Liver (tissue), 9 donors: ENCODE results near the gene PDCL3. TPM values are rescaled to one million over a fixed set of nuclear protein-coding genes. Genes with fewer than 3 reads are reported as not detected.

Source experiments
- DNase-seq: peaks from one replicate; pipeline ENCODE4 v3.0.0-alpha.2; 2017; ENCODE audit warnings: low spot score
- H3K27ac ChIP-seq, 2 donors: one replicate each; pipeline ENCODE4 v1.7.0; 2013; ENCODE audit warnings: inconsistent platforms in 2 of 2, low read length in 2 of 2, control low read depth in 1 of 2, low read depth in 1 of 2, mild to moderate bottlenecking in 1 of 2
- H3K27me3 ChIP-seq, 4 donors: one replicate each; pipeline versions ENCODE4 v1.6.1 to v1.7.0; 2013; ENCODE audit warnings: low read length in 3 of 4, inconsistent platforms in 1 of 4, mild to moderate bottlenecking in 1 of 4, moderate library complexity in 1 of 4; ENCODE audit not compliant: control insufficient read depth in 4 of 4, insufficient read depth in 4 of 4
- H3K36me3 ChIP-seq, 4 donors: one replicate each; pipeline versions ENCODE4 v1.6.1 to v1.7.0; 2013; ENCODE audit warnings: low read length in 3 of 4, mild to moderate bottlenecking in 3 of 4, low read depth in 1 of 4, moderate library complexity in 1 of 4; ENCODE audit not compliant: control insufficient read depth in 4 of 4, insufficient read depth in 3 of 4
- H3K4me1 ChIP-seq, 4 donors: one replicate each; pipeline versions ENCODE4 v1.6.1 to v1.7.0; 2013; ENCODE audit warnings: low read length in 3 of 4, mild to moderate bottlenecking in 3 of 4, moderate library complexity in 1 of 4; ENCODE audit not compliant: control insufficient read depth in 4 of 4, insufficient read depth in 4 of 4
- H3K4me3 ChIP-seq, 3 donors: one replicate each; pipeline versions ENCODE4 v1.6.1 to v1.7.0; 2013; ENCODE audit warnings: low read length in 3 of 3, control low read depth in 1 of 3, low read depth in 1 of 3, mild to moderate bottlenecking in 1 of 3
- H3K9ac ChIP-seq, 2 donors: one replicate each; pipeline ENCODE4 v1.7.0; 2013; ENCODE audit warnings: low read length in 2 of 2, mild to moderate bottlenecking in 2 of 2, moderate library complexity in 2 of 2, control low read depth in 1 of 2, low read depth in 1 of 2
- H3K9me3 ChIP-seq, 4 donors: one replicate each; pipeline versions ENCODE4 v1.6.1 to v1.7.0; 2013; ENCODE audit warnings: low read length in 3 of 4; ENCODE audit not compliant: control insufficient read depth in 4 of 4
- CTCF ChIP-seq: fragments of 150-350 bp; IDR thresholded peaks from 2 replicates; pipeline ENCODE4 v1.5.1; 2017; ENCODE audit warnings: improper control_type of control experiment, low read depth, low read length; ENCODE audit not compliant: missing input control
- EGR1 ChIP-seq, 2 donors: IDR thresholded peaks; 2 replicates each; pipeline ENCODE4 v1.6.1; 2016 to 2018; ENCODE audit warnings: antibody characterized with exemption in 2 of 2, low read depth in 2 of 2
- GABPA ChIP-seq, 2 donors: IDR thresholded peaks in 1 of 2; conservative IDR thresholded peaks in 1 of 2; 2 replicates each; pipeline ENCODE4 v1.6.1; 2016; ENCODE audit warnings: antibody characterized with exemption in 2 of 2, mild to moderate bottlenecking in 1 of 2, moderate library complexity in 1 of 2
- HNF4A ChIP-seq, 2 donors: conservative IDR thresholded peaks; 2 replicates each; pipeline ENCODE4 v1.6.1; 2016; ENCODE audit warnings: antibody characterized with exemption in 2 of 2, mild to moderate bottlenecking in 2 of 2
- HNF4G ChIP-seq: IDR thresholded peaks from 2 replicates; pipeline ENCODE4 v1.6.1; 2016; ENCODE audit warnings: antibody characterized with exemption
- REST ChIP-seq: IDR thresholded peaks from 2 replicates; pipeline ENCODE4 v1.6.1; 2016; ENCODE audit warnings: antibody characterized with exemption, mild to moderate bottlenecking
- WGBS: extraction: QIAGEN DNeasy Blood & Tissue Kit; methylation state at CpG from one replicate; pipeline ENCODE4 v1.1.7; 2013; 5-methylcytosine and 5-hydroxymethylcytosine counted together
- polyA plus RNA-seq, 2 donors: library from polyadenylated mRNA; stranded (reverse) in 1 of 2; unstranded in 1 of 2; fragments of 200-250 nt in 1 of 2; fragments of >200 nt in 1 of 2; fragmentation: Nextera tagmentation in 1 of 2; extraction: Ambion mirVana in 1 of 2; gene quantifications; one replicate each; pipeline versions ENCODE4 v1.2.1 to v1.2.3, GENCODE V29; 2013 to 2015
- total RNA-seq, 2 donors: library from RNA; depleted of rRNA; stranded (reverse); fragments of >200 nt; gene quantifications; one replicate each; pipeline ENCODE4 v1.2.3, GENCODE V29; 2014
- TF ChIP-seq, protein P1 (sequence below): IDR thresholded peaks from 2 replicates; pipeline ENCODE4 v1.6.1; 2016; ENCODE audit warnings: antibody characterized with exemption
- donor health status: healthy.
- donor health status: healthy.
- donor health status: healthy.
- donor health status: healthy.
- donor health status: healthy.

The PDCL3 gene
- total and polyA plus RNA-seq, 4 donors, result 4.2 to 12.3 (median 7.0) TPM

- no peaks in the 10 kb centered on the region for H3K36me3 ChIP-seq
- TF ChIP-seq EGR1 (IDR thresholded peaks at IDR 0.05; ENCODE audit: low read depth in 2 of 2), result no peak
- no peak for TF ChIP-seq GABPA (IDR thresholded peaks at IDR 0.05 in 1 of 2, conservative IDR thresholded peaks at IDR 0.05 in 1 of 2)
- no peak for TF ChIP-seq REST
- no peak overlapping the region for H3K27ac ChIP-seq
- WGBS, result 82% methylated on average over 10 of the region's 10 CpGs
- no peak for DNase-seq
- no peaks in the 10 kb centered on the region for H3K4me1 ChIP-seq
- no peak overlapping the region for H3K4me3 ChIP-seq
- no peak overlapping the region for H3K9ac ChIP-seq
- H3K9me3 ChIP-seq, result no peaks in the 10 kb centered on the region
- no peaks in the 10 kb centered on the region for H3K27me3 ChIP-seq
These were observed 7.9 kb upstream of the PDCL3 start for GRCh38 chr2:100554798-100555407.

- H3K4me3 ChIP-seq, result no peak overlapping the region
- no peak for DNase-seq
- no peak overlapping the region for H3K27ac ChIP-seq
- no peaks in the 10 kb centered on the region for H3K36me3 ChIP-seq
- WGBS, result 87% methylated on average over 4 of the region's 4 CpGs
- TF ChIP-seq, protein P1, sequence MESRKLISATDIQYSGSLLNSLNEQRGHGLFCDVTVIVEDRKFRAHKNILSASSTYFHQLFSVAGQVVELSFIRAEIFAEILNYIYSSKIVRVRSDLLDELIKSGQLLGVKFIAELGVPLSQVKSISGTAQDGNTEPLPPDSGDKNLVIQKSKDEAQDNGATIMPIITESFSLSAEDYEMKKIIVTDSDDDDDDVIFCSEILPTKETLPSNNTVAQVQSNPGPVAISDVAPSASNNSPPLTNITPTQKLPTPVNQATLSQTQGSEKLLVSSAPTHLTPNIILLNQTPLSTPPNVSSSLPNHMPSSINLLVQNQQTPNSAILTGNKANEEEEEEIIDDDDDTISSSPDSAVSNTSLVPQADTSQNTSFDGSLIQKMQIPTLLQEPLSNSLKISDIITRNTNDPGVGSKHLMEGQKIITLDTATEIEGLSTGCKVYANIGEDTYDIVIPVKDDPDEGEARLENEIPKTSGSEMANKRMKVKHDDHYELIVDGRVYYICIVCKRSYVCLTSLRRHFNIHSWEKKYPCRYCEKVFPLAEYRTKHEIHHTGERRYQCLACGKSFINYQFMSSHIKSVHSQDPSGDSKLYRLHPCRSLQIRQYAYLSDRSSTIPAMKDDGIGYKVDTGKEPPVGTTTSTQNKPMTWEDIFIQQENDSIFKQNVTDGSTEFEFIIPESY, result no peak
- TF ChIP-seq HNF4G, result no peak
- no peak for TF ChIP-seq GABPA (IDR thresholded peaks at IDR 0.05 in 1 of 2, conservative IDR thresholded peaks at IDR 0.05 in 1 of 2)
- TF ChIP-seq EGR1 (IDR thresholded peaks at IDR 0.05; ENCODE audit: low read depth in 2 of 2), result no peak
- H3K9ac ChIP-seq, result no peak overlapping the region
- H3K9me3 ChIP-seq, result no peaks in the 10 kb centered on the region
- no peaks in the 10 kb centered on the region for H3K27me3 ChIP-seq
- no peaks in the 10 kb centered on the region for H3K4me1 ChIP-seq
These were observed 6.0 kb upstream of the PDCL3 start for GRCh38 chr2:100556746-100557145.

DNA sequence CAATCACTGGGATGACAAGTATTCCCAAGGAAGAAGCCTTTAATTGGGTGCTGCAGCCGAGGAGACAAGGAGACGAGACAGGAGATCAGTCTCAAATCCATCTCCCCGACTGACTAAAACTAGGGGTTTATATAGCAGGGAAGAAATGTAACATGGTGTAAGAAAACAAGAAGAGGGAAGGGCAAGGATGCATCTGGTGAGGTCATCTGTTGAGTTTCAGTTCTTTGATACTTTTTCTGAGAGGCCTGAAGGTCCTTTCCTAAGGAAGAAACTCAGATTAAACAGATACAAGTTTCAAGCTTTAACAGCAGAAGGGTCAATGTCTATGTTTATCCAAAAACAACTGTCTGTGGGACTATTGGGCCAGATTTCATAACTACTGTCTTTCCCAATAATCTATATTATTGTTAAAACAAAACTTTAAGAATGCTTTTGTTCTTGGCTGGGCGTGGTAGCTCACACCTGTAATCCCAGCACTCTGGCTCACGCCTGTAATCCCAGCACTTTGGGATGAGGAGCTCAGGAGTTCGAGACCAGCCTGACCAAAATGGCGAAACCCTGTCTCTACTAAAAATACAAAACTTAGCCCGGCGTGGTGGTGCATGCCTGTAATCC lies 2.5 kb upstream of the PDCL3 start:
- 96% methylated on average over 9 of the region's 9 CpGs for WGBS
- H3K9ac ChIP-seq, result no peak overlapping the region
- TF ChIP-seq HNF4A (conservative IDR thresholded peaks at IDR 0.05) (peak in 1 of 2 donors; percentile 15), CTCF (no peak)
- no peaks in the 10 kb centered on the region for H3K27me3 ChIP-seq
- no peak overlapping the region for H3K4me3 ChIP-seq
- no peaks in the 10 kb centered on the region for H3K9me3 ChIP-seq
- DNase-seq, result no peak
- H3K36me3 ChIP-seq, result no peaks in the 10 kb centered on the region
- H3K27ac ChIP-seq, result no peak overlapping the region
- peaks cover 0 to 9% (median 7%) of the 10 kb centered on the region in 4 donors for H3K4me1 ChIP-seq
